ENCODE measurements around the gene MTA1. TPM values are rescaled to one million over a fixed set of nuclear protein-coding genes. Genes with fewer than 3 reads are reported as not detected.

MTA1 gene
- total and polyA plus RNA-seq, 2 of the 8 experiments (the other 6 are each of a cell fraction or from before 2014, with no cell fraction given), result 73.9 to 221 TPM

DNA sequence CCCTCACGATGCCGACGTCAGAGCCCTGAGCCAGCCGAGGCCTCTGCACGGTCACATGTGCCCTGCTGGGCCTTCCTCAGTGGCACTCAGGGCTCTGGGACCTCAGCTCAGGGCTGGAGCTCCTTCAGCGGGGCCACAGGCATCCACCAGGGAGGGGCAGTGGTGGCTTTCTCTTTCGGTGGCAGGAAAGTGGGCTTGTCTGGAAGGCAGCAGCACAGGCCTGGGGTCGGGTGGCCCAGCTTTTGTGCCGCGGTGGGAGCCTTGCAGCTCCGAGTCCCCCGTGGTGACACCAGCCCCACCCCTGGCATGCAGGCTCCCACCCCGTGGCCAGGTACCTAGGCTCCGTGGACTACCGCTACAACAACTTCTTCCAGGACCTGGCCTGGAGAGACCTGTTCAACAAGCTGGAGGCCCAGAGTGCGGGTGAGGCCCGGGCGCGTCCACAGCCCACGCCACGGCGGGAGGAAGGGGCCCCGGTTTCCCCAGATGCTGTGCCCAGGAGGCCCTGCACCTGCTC is 35.5 kb upstream of the MTA1 start:
- Histone ChIP-seq H3K9ac (replicated peaks in 1 of 4; ENCODE audit: extremely low read depth in 1 of 4, low read depth in 3 of 4, low read length in 3 of 4) (no peak overlapping the region), H3K36me3 (ENCODE audit: control insufficient read depth in 2 of 4, insufficient read depth in 4 of 4, low read length in 3 of 4) (peaks cover 3 to 30% (median 10%) of the 10 kb centered on the region in 4 experiments; a peak in 5 of 8 replicates)
- POLR2A ChIA-PET (ENCODE audit: partially characterized antibody), result interaction anchor here (0.7 to 0.9 kb wide), 2 partner anchors 11 to 83 kb away, joined by 3 to 5 read pairs; no protein-coding TSS in a partner anchor

More for the DNA sequence above, 35.5 kb upstream of the MTA1 start:
- Histone ChIP-seq H3K79me1 (ENCODE audit: low read depth, low read length) (no peaks in the 10 kb centered on the region), H2BK12ac (ENCODE audit: low read depth, low read length) (no peak overlapping the region), H2BK5ac (ENCODE audit: low read depth, low read length) (no peak overlapping the region), H3K18ac (ENCODE audit: extremely low read depth, low read length) (no peak overlapping the region), H3K14ac (ENCODE audit: insufficient read length) (no peak overlapping the region), H2BK15ac (ENCODE audit: low read length) (no peak overlapping the region), H3K79me2 (ENCODE audit: control insufficient read depth in 1 of 2, insufficient read depth in 2 of 2, low read length in 2 of 2) (no peaks in the 10 kb centered on the region), H3K9me3 (ENCODE audit: insufficient read depth in 2 of 2, low read depth in 1 of 2, low read length in 1 of 2) (no peaks in the 10 kb centered on the region), H2AFZ (ENCODE audit: low read length) (no peak overlapping the region), H2BK120ac (replicated peaks; ENCODE audit: low read depth, low read length) (no peak overlapping the region), H3K4me3 (ENCODE audit: extremely low read depth in 1 of 4, insufficient read depth in 2 of 4, low read depth in 3 of 4, low read length in 4 of 4) (no peak overlapping the region), H2BK20ac (ENCODE audit: low read length) (no peak overlapping the region), H3K4ac (replicated peaks; ENCODE audit: insufficient read length, low read depth, low read length) (no peak overlapping the region), H3K4me2 (ENCODE audit: insufficient read depth in 1 of 2, low read depth in 2 of 2, low read length in 2 of 2) (no peak overlapping the region), H4K20me1 (replicated peaks in 1 of 2; ENCODE audit: control insufficient read depth in 1 of 2, insufficient read depth in 2 of 2, low read length in 2 of 2) (peaks cover 0 to 15% of the 10 kb centered on the region in 2 experiments), H3K4me1 (replicated peaks in 1 of 4; ENCODE audit: control insufficient read depth in 3 of 4, insufficient read depth in 4 of 4, low read length in 3 of 4) (no peaks in the 10 kb centered on the region), H3K27ac (ENCODE audit: low read depth, low read length) (no peak overlapping the region), H3K23me2 (ENCODE audit: low read depth, low read length) (no peaks in the 10 kb centered on the region), H3K27me3 (replicated peaks in 1 of 4; ENCODE audit: control insufficient read depth in 3 of 4, extremely low read depth in 1 of 4, insufficient read depth in 3 of 4, low read length in 3 of 4) (no peaks in the 10 kb centered on the region), H4K91ac (replicated peaks; ENCODE audit: insufficient read length, low read length) (no peak overlapping the region), H3K56ac (replicated peaks; ENCODE audit: insufficient read length, low read depth, low read length) (no peak overlapping the region), H2AK5ac (ENCODE audit: low read depth, low read length) (no peak overlapping the region), H4K8ac (ENCODE audit: extremely low read depth, insufficient read depth, low read length) (no peak overlapping the region), H4K5ac (ENCODE audit: insufficient read length, low read depth, low read length) (no peak overlapping the region), H3K23ac (ENCODE audit: insufficient read length) (no peak overlapping the region)
- TF ChIP-seq SRF (IDR thresholded peaks at IDR 0.05; ENCODE audit: low read depth, low read length), result no peak
- TF ChIP-seq POLR2AphosphoS5 (IDR thresholded peaks at IDR 0.05; ENCODE audit: low read depth, low read length), result no peak
- TF ChIP-seq JUND (IDR thresholded peaks at IDR 0.05; ENCODE audit: low read length), result no peak
- DNase-seq (ENCODE audit: low read depth in 1 of 2, low spot score in 2 of 2) (no peak), FAIRE-seq (no peak)
- CTCF ChIA-PET (ENCODE audit: partially characterized antibody), result interaction anchor here (0.9 to 1.5 kb wide), 6 partner anchors 8 to 202 kb away, joined by 3 to 4 read pairs (median 3); no protein-coding TSS in a partner anchor
- WGBS, 2 experiments (ENCODE audit: extremely low coverage in 1 of 2, insufficient coverage in 1 of 2, insufficient read length in 1 of 2, insufficient replicate concordance in 2 of 2, low coverage in 1 of 2, low lambda C conversion rate in 2 of 2, missing lambda C conversion rate in 1 of 2), result 96% methylated on average over 22 of the region's 23 CpGs; no CpG with 5 or more reads in 1 of the 2 experiments

Data from H1 (cell line).